A204.1 (cell line): ENCODE measurements around the gene SHOX.
"Not testable (repeated sequence)": the region's sequence is repeated elsewhere in the genome, so short reads cannot be mapped to it uniquely, and the experiment has no call there.

Source experiments
- FAIRE-seq: peaks from 2 replicates; lab custom pipeline; 2012; peaks lifted over from hg19 to GRCh38; lab: Jason Lieb, UNC

The SHOX gene

DNA sequence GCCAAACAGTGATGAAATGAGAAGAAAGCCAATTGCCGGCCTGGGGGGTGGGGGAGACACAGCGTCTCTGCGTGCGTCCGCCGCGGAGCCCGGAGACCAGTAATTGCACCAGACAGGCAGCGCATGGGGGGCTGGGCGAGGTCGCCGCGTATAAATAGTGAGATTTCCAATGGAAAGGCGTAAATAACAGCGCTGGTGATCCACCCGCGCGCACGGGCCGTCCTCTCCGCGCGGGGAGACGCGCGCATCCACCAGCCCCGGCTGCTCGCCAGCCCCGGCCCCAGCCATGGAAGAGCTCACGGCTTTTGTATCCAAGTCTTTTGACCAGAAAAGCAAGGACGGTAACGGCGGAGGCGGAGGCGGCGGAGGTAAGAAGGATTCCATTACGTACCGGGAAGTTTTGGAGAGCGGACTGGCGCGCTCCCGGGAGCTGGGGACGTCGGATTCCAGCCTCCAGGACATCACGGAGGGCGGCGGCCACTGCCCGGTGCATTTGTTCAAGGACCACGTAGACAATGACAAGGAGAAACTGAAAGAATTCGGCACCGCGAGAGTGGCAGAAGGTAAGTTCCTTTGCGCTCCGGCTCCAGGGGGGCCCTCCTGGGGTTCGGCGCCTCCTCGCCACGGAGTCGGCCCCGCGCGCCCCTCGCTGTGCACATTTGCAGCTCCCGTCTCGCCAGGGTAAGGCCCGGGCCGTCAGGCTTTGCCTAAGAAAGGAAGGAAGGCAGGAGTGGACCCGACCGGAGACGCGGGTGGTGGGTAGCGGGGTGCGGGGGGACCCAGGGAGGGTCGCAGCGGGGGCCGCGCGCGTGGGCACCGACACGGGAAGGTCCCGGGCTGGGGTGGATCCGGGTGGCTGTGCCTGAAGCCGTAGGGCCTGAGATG lies at the start of gene SHOX:
TSS of gene SHOX (plus strand) at position 180 of the 885 bp plus-strand sequence. CDS start at position 287, 107 bp downstream.
- no peak for FAIRE-seq

DNA sequence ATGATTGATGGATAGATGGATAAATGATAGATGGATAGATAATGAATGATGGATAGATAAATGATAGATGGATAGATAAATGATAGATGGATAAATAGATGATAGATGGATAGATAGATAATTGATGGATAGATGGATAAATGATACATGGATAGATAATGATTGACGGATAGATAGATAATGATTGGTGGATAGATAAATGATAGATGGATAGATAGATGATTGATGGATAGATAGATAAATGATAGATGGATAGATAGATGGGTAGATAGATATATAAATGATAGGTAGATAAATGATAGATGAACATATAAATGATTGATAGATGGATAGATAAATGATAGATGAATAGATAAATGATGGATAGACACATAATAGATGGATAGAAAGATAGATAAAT lies 49.5 kb upstream of the SHOX start:
- no peak for FAIRE-seq

GRCh38 chrX:581720-582298 lies 48.8 kb upstream of the SHOX start:
- FAIRE-seq: no peak

DNA sequence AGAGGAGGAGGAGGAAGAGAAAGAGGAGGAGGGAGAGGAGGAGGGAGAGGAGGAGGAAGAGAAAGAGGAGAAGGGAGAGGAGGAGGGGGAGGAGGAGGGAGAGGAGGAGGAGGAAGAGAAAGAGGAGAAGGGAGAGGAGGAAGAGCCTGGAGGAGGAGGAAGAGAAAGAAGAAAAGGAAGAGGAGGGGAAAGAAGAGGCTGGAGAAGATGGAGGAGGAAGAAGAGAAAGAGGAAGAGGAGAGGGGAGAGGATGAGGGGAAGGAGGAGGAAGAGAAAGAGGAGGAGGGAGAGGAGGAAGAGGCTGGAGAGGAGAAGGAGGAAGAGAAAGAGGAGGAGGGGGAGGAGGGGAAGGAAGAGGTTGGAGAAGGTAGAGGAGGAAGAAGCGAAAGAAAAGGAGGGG lies 46.0 kb upstream of the SHOX start:
- FAIRE-seq: no peak

DNA sequence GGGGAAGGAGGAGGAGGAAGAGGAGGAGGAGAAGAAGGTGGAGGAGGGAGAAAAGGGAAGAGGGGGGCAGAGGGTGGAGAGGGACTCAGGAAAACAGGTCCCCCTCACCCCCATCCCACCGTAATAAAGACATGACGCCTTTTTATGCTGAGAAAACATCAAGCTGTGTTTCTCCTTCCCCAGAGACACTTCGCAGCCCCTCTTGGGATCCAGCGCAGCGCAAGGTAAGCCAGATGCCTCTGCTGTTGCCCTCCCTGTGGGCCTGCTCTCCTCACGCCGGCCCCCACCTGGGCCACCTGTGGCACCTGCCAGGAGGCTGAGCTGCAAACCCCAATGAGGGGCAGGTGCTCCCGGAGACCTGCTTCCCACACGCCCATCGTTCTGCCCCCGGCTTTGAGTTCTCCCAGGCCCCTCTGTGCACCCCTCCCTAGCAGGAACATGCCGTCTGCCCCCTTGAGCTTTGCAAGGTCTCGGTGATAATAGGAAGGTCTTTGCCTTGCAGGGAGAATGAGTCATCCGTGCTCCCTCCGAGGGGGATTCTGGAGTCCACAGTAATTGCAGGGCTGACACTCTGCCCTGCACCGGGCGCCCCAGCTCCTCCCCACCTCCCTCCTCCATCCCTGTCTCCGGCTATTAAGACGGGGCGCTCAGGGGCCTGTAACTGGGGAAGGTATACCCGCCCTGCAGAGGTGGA lies 45.3 kb upstream of the SHOX start:
- no peak for FAIRE-seq

DNA sequence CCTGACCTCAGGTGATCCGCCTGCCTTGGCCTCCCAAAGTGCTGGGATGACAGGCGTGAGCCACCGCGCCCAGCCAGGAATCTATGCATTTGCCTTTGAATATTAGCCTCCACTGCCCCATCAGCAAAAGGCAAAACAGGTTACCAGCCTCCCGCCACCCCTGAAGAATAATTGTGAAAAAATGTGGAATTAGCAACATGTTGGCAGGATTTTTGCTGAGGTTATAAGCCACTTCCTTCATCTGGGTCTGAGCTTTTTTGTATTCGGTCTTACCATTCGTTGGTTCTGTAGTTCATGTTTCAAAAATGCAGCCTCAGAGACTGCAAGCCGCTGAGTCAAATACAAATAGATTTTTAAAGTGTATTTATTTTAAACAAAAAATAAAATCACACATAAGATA lies 44.2 kb upstream of the SHOX start:
- FAIRE-seq: no peak

- not testable (repeated sequence) for FAIRE-seq
Observed at GRCh38 chrX:589261-589660, 41.3 kb upstream of the SHOX start.

GRCh38 chrX:590693-591404 lies 39.7 kb upstream of the SHOX start:
- FAIRE-seq: no peak

- no peak for FAIRE-seq
Observed at GRCh38 chrX:599837-600715, 30.5 kb upstream of the SHOX start.

- not testable (repeated sequence) for FAIRE-seq
Observed at GRCh38 chrX:603029-603428, 27.6 kb upstream of the SHOX start.

DNA sequence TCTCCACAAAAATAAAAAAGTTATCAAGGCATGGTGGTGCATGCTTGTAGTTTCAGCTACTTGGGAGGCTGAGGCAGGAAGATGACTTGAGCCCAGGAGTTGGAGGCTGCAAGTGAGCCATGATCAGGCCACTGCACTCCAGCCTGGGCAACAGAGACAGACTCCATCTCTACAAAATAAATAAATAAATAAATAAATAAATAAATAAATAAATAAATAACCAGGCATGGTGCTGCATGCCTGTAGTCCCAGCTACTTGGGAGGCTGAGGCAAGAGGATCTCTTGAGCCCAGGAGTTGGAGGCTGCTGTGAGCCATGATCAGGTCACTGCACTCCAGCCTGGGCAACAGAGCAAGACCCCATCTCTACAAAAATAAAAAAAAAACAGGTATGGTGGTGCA lies 26.0 kb upstream of the SHOX start:
- FAIRE-seq: not testable (repeated sequence)

GRCh38 chrX:608088-608487 lies 22.5 kb upstream of the SHOX start:
- FAIRE-seq: not testable (repeated sequence)

- no peak for FAIRE-seq
Observed at GRCh38 chrX:614136-614535, 16.5 kb upstream of the SHOX start.

DNA sequence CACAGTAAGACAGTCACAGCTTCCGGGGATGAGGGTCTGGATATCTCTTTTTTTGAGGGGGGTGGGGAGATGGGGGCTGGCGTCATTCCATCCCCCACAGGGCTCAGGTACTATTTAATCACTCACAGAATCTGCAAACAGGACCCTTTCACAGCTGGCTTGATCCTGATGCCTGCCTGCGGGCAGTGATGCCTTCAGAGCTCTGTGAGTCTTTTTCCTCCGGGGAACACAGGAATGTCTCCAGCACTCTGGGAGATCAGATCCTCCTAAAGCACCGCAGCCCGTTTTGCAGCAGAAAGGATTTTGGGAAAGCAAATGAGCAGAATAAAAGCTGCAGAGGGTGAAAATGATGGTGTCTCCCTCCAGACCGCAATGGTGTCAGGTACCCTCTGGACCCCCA lies 13.2 kb upstream of the SHOX start:
- no peak for FAIRE-seq

GRCh38 chrX:617891-618290 lies 12.7 kb upstream of the SHOX start:
- FAIRE-seq: no peak

- not testable (repeated sequence) for FAIRE-seq
Observed at GRCh38 chrX:618304-618703, 12.3 kb upstream of the SHOX start.

GRCh38 chrX:618761-619450 lies 11.7 kb upstream of the SHOX start:
- FAIRE-seq: no peak

GRCh38 chrX:619451-619811 lies 11.2 kb upstream of the SHOX start:
- no peak for FAIRE-seq

DNA sequence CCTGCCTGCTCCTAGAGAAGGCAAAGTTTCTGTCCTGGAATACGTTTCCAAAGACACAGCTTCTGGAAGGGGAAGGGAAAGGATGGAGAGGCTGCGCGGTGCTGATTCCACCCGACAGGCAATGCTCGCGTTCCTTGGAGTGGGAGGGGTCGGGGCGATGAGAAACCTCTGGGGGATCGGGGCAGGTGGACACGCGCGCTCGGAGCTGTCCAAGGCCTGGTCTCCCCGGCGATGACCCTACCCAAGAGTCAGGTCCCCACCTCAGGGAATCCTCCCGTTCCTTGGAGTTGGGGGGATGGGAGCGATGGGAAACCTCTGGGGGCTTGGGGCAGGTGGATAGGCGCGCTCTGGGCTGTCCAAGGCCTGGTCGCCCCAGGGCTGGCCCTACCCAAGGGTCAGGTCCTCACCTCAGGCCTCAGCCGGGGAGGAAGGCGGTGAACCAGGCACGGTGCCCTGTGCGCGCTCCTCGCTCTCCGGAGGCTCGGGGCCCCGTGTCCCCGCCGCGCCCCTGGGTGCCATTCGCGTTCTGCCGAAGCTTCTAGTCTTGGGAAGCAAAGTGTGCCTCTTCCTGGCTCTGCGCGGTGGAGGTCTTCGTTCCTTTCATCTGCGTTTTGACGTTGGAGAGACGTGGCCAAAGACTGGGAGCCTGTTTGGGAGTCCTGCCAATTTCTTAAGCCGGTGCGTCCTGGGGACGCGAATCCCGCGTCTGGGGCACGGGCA lies 10.6 kb upstream of the SHOX start:
- FAIRE-seq: no peak
